IMR-90 (cell line): ENCODE data around the gene LALBA. TPM values are rescaled to one million over a fixed set of nuclear protein-coding genes. Genes with fewer than 3 reads are reported as not detected.
"Not testable (repeated sequence)": the region's sequence is repeated elsewhere in the genome, so short reads cannot be mapped to it uniquely, and the experiment has no call there.

Experiments
- ATAC-seq: fragments of 200-7000 bp; cut with Tn5 transposase; 2 replicates; pipeline ENCODE4 v1.9.1; 2020; ENCODE audit warnings: low read depth, mild to moderate bottlenecking, moderate library complexity
- BruUV-seq: library from RNA; stranded (reverse); fragments of 400-500 nt; replicated peaks from 2 replicates; lab custom pipeline; 2021; lab: Mats Ljungman, UMichigan
- CTCF ChIA-PET: fragments of 300-600 bp; formaldehyde crosslinking; extraction: SDS; loops from one replicate; lab custom pipeline; 2021; ENCODE audit warnings: antibody characterized with exemption; lab: Yijun Ruan, JAX
- POLR2A ChIA-PET: fragments of 300-600 bp; sonication (Branson Sonifier 250); formaldehyde crosslinking; loops from one replicate; lab custom pipeline; 2022; ENCODE audit warnings: antibody characterized with exemption; ENCODE audit not compliant: unreplicated experiment; lab: Charles Lee
- DNase-seq: peaks from one replicate; pipeline ENCODE4 v3.0.0; 2013
- H2AFZ ChIP-seq: replicated peaks from 2 replicates; pipeline ENCODE3; 2013; ENCODE audit warnings: low read length, mild to moderate bottlenecking; ENCODE audit not compliant: poor library complexity
- H2AK5ac ChIP-seq: 2 replicates; pipeline ENCODE4 v1.6.1; 2013; ENCODE audit warnings: low read depth, low read length, inconsistent platforms
- H2AK9ac ChIP-seq: replicated peaks from 2 replicates; pipeline ENCODE3; 2013; ENCODE audit warnings: mild to moderate bottlenecking, low read depth, low read length, moderate library complexity; ENCODE audit not compliant: poor library complexity
- H2BK120ac ChIP-seq: 2 replicates; pipeline ENCODE4 v1.6.1; 2013; ENCODE audit warnings: low read depth, low read length, inconsistent platforms
- H2BK15ac ChIP-seq: 3 replicates; pipeline ENCODE4 v1.6.1; 2013; ENCODE audit warnings: low read depth, low read length, inconsistent platforms
- H2BK20ac ChIP-seq: 2 replicates; pipeline ENCODE4 v1.6.1; 2013; ENCODE audit warnings: low read depth, mild to moderate bottlenecking, inconsistent platforms, low read length, moderate library complexity
- H2BK5ac ChIP-seq: 2 replicates; pipeline ENCODE4 v1.6.1; 2013; ENCODE audit warnings: mild to moderate bottlenecking, low read depth, low read length, inconsistent platforms; ENCODE audit not compliant: poor library complexity, severe bottlenecking
- H3K14ac ChIP-seq: replicated peaks from 2 replicates; pipeline ENCODE4 v1.6.1; 2013; ENCODE audit warnings: low read depth, low read length, inconsistent platforms
- H3K18ac ChIP-seq: 2 replicates; pipeline ENCODE4 v1.6.1; 2013; ENCODE audit warnings: low read depth, low read length, control low read depth
- H3K23ac ChIP-seq: 2 replicates; pipeline ENCODE4 v1.6.1; 2013; ENCODE audit warnings: low read depth, low read length, inconsistent platforms
- H3K27ac ChIP-seq: 2 replicates; pipeline ENCODE4 v1.5.1; 2013; ENCODE audit warnings: mild to moderate bottlenecking, control low read depth, low read length; ENCODE audit not compliant: insufficient read depth
- H3K27me3 ChIP-seq: 2 replicates; pipeline ENCODE4 v1.6.1; 2013; ENCODE audit warnings: low read length; ENCODE audit not compliant: control insufficient read depth, insufficient read depth
- H3K36me3 ChIP-seq: 2 replicates; pipeline ENCODE4 v1.6.1; 2013; ENCODE audit warnings: low read length, mixed read lengths; ENCODE audit not compliant: control insufficient read depth, insufficient read depth
- H3K4ac ChIP-seq: 2 replicates; pipeline ENCODE4 v1.6.1; 2013; ENCODE audit warnings: low read depth, low read length, inconsistent platforms
- H3K4me1 ChIP-seq: 2 replicates; pipeline ENCODE4 v1.6.1; 2013; ENCODE audit warnings: low read length, mixed read lengths; ENCODE audit not compliant: control insufficient read depth, insufficient read depth
- H3K4me2 ChIP-seq: 2 replicates; pipeline ENCODE4 v1.6.1; 2013; ENCODE audit warnings: low read depth, mild to moderate bottlenecking, control low read depth, low read length, moderate library complexity
- H3K4me3 ChIP-seq: 2 replicates; pipeline ENCODE4 v1.5.1; 2013; ENCODE audit warnings: low read depth, mild to moderate bottlenecking, control low read depth, low read length, moderate library complexity; ENCODE audit not compliant: insufficient read depth
- H3K56ac ChIP-seq: 2 replicates; pipeline ENCODE4 v1.6.1; 2013; ENCODE audit warnings: low read length, inconsistent platforms; ENCODE audit not compliant: insufficient read depth; ENCODE audit errors: extremely low read depth
- H3K79me1 ChIP-seq, 2 experiments: 2 replicates each; pipeline ENCODE4 v1.6.1; 2013; ENCODE audit warnings: low read length in 2 of 2, inconsistent platforms in 1 of 2, low read depth in 1 of 2
- H3K9ac ChIP-seq: 2 replicates; pipeline ENCODE4 v1.6.1; 2013; ENCODE audit warnings: low read depth, low read length, control low read depth
- H3K9me1 ChIP-seq: 2 replicates; pipeline ENCODE4 v1.6.1; 2013; ENCODE audit warnings: low read length, inconsistent platforms; ENCODE audit not compliant: insufficient read depth
- H3K9me3 ChIP-seq: 2 replicates; pipeline ENCODE4 v1.6.1; 2013; ENCODE audit warnings: low read length; ENCODE audit not compliant: control insufficient read depth, insufficient read depth
- H4K20me1 ChIP-seq: 2 replicates; pipeline ENCODE4 v1.6.1; 2013; ENCODE audit warnings: low read length, inconsistent platforms; ENCODE audit not compliant: insufficient read depth
- H4K5ac ChIP-seq: 2 replicates; pipeline ENCODE4 v1.6.1; 2013; ENCODE audit warnings: mild to moderate bottlenecking, low read depth, low read length, control low read depth
- H4K8ac ChIP-seq, 2 experiments: 2 replicates each; pipeline ENCODE4 v1.6.1; 2013; ENCODE audit warnings: low read depth in 2 of 2, low read length in 2 of 2, control low read depth in 1 of 2, inconsistent platforms in 1 of 2
- H4K91ac ChIP-seq: 2 replicates; pipeline ENCODE4 v1.6.1; 2013; ENCODE audit warnings: low read depth, low read length, inconsistent platforms; ENCODE audit not compliant: insufficient read depth
- WGBS, 2 experiments: methylation state at CpG; one replicate each; pipeline versions ENCODE4 v1.1.5 to v1.1.7; 2013; ENCODE audit warnings: missing lambda C conversion rate in 2 of 2; ENCODE audit not compliant: insufficient read length in 1 of 2; ENCODE audit errors: extremely low coverage in 2 of 2; 5-methylcytosine and 5-hydroxymethylcytosine counted together
- dilution Hi-C: fragments of 300-500 bp; cut with HindIII; formaldehyde crosslinking; loops from one replicate; pipeline ENCODE4 v1.14.3; 2018; ENCODE audit warnings: low sequenced_read_pairs; ENCODE audit not compliant: unreplicated experiment
- in situ Hi-C: fragments of 300-500 bp; cut with MboI; formaldehyde crosslinking; loops from 3 replicates; pipeline ENCODE4 v1.14.3; 2019; ENCODE audit warnings: low sequenced_read_pairs, inconsistent platforms, mixed read lengths
- intact Hi-C: fragments of 100-400 bp; cut with micrococcal nuclease; formaldehyde crosslinking; loops from 2 replicates; pipeline ENCODE4 v1.10.0; 2022
- polyA plus RNA-seq, 3 experiments: library from polyadenylated mRNA; depleted of rRNA; stranded (reverse); fragments of >200 nt; gene quantifications; 2 replicates each; pipeline ENCODE4 v1.2.3, GENCODE V29; 2012; ENCODE audit warnings: low replicate concordance in 1 of 3
- total RNA-seq: library from RNA; depleted of rRNA; stranded (reverse); fragments of >200 nt; gene quantifications from 2 replicates; pipeline ENCODE4 v1.2.3, GENCODE V29; 2012; rRNA removed

Gene LALBA
- total and polyA plus RNA-seq, 2 of the 4 experiments (the other 2 are of a cell fraction) = not detected

- H3K4me2 ChIP-seq, POLR2A ChIA-PET, H3K9me1 ChIP-seq, H3K4me1 ChIP-seq, dilution Hi-C loops, H4K5ac ChIP-seq, H3K9ac ChIP-seq, H3K4me3 ChIP-seq, H2AK5ac ChIP-seq, H3K14ac ChIP-seq, H3K79me1 ChIP-seq, H3K18ac ChIP-seq, H3K36me3 ChIP-seq, H3K9me3 ChIP-seq, DNase-seq, H3K56ac ChIP-seq, in situ Hi-C loops, H4K20me1 ChIP-seq, H4K8ac ChIP-seq, H3K27ac ChIP-seq, H2BK20ac ChIP-seq, intact Hi-C loops, H2AK9ac ChIP-seq, H4K91ac ChIP-seq, H2AFZ ChIP-seq, H3K23ac ChIP-seq, H2BK5ac ChIP-seq, H2BK120ac ChIP-seq, H2BK15ac ChIP-seq, BruUV-seq, CTCF ChIA-PET, ATAC-seq, H3K4ac ChIP-seq, H3K27me3 ChIP-seq: not testable (repeated sequence)
- WGBS, 2 experiments = 81% methylated on average over 4 of the region's 24 CpGs; no CpG with 5 or more reads in 1 of the 2 experiments
Observed at GRCh38 chr12:48520381-48520780, 49.5 kb downstream of the LALBA start.

Other genes starting within 250 kb of the LALBA start
- gene ZNF641, start 219.1 kb downstream of the LALBA start, total RNA-seq = 3.9 and 5.2 TPM in 2 replicates
- 2.3 and 2.5 TPM in 2 replicates for gene ZNF641, start 219.1 kb downstream of the LALBA start, polyA plus RNA-seq (2012; rRNA removed)
- gene ANP32D, start 97.5 kb downstream of the LALBA start, total RNA-seq = not detected in 2 replicates
- not detected in 2 replicates for gene ANP32D, start 97.5 kb downstream of the LALBA start, polyA plus RNA-seq (2012; rRNA removed)
- not detected in 2 replicates for gene C12orf54, start 87.5 kb downstream of the LALBA start, total RNA-seq
- gene C12orf54, start 87.5 kb downstream of the LALBA start, polyA plus RNA-seq (2012; rRNA removed) = not detected in 2 replicates
- not detected in 2 replicates for gene OR8S1, start 44.4 kb downstream of the LALBA start, total RNA-seq
- not detected in 2 replicates for gene OR8S1, start 44.4 kb downstream of the LALBA start, polyA plus RNA-seq (2012; rRNA removed)
- gene KANSL2, start 112.2 kb upstream of the LALBA start, total RNA-seq = 46.4 and 47.5 TPM in 2 replicates
- 23.3 and 25.2 TPM in 2 replicates for gene KANSL2, start 112.2 kb upstream of the LALBA start, polyA plus RNA-seq (2012; rRNA removed)
- 30.3 and 74.0 TPM in 2 replicates for gene CCNT1, start 146.7 kb upstream of the LALBA start, total RNA-seq
- 7.9 and 9.0 TPM in 2 replicates for gene CCNT1, start 146.7 kb upstream of the LALBA start, polyA plus RNA-seq (2012; rRNA removed)
- gene ADCY6, start 219.0 kb upstream of the LALBA start, total RNA-seq = 18.1 and 18.5 TPM in 2 replicates
- gene ADCY6, start 219.0 kb upstream of the LALBA start, polyA plus RNA-seq (2012; rRNA removed) = 34.4 and 35.1 TPM in 2 replicates
- 15.3 and 18.1 TPM in 2 replicates for gene CACNB3, start 248.4 kb upstream of the LALBA start, total RNA-seq
- 45.1 and 45.2 TPM in 2 replicates for gene CACNB3, start 248.4 kb upstream of the LALBA start, polyA plus RNA-seq (2012; rRNA removed)